Hematopoietic multipotent progenitor cell treated with erythropoietin and hydrocortisone succinate and interleukin-3 and kit ligand, for 6 days (in vitro differentiated cells): ENCODE results near the gene CD48.

Source experiments
- DNase-seq: peaks from one replicate; pipeline ENCODE4 v3.0.0-alpha.2; 2015

The CD48 gene

GRCh38 chr1:160630523-160631451 is 80.8 kb downstream of the CD48 start:
- no peak for DNase-seq

GRCh38 chr1:160629286-160630210 is 82.1 kb downstream of the CD48 start:
- DNase-seq = no peak

- DNase-seq = no peak
Observed at GRCh38 chr1:160628799-160629263, 82.8 kb downstream of the CD48 start.
